Measurements from ENCODE around the gene DNAH6. TPM values are rescaled to one million over a fixed set of nuclear protein-coding genes. Genes with fewer than 3 reads are reported as not detected.

The DNAH6 gene
- total RNA-seq, 1 experiment from 2014 or later = 0.26 TPM

GRCh38 chr2:84636080-84636971 lies 120.0 kb downstream of the DNAH6 start:
- Histone ChIP-seq H2BK20ac (ENCODE audit: low read depth, low read length, poor library complexity, severe bottlenecking) (no peak overlapping the region), H4K8ac (replicated peaks; ENCODE audit: insufficient read length, low read depth, low read length) (no peak overlapping the region), H3T11ph (ENCODE audit: low read length) (no peak overlapping the region), H2BK120ac (ENCODE audit: low read depth, low read length, poor library complexity, severe bottlenecking) (no peak overlapping the region), H3K56ac (ENCODE audit: insufficient read length, low read depth, low read length) (no peak overlapping the region), H2BK12ac (ENCODE audit: insufficient read length, low read depth, low read length) (no peak overlapping the region), H3K18ac (ENCODE audit: insufficient read length, low read depth, low read length) (no peak overlapping the region), H3K9me3 (ENCODE audit: control insufficient read depth, low read depth, low read length) (no peaks in the 10 kb centered on the region), H3K79me1 (ENCODE audit: insufficient read depth, low read depth, low read length, poor library complexity, severe bottlenecking) (no peaks in the 10 kb centered on the region), H3K27me3 (ENCODE audit: insufficient read depth, low read length) (no peaks in the 10 kb centered on the region), H3K27ac (ENCODE audit: insufficient read length, low read depth, low read length) (no peak overlapping the region), H2BK15ac (ENCODE audit: low read depth, low read length) (no peak overlapping the region), H3K23ac (ENCODE audit: insufficient read length, low read depth, low read length) (no peak overlapping the region), H2AK5ac (ENCODE audit: insufficient read length, low read length) (no peak overlapping the region), H4K5ac (ENCODE audit: insufficient read length, low read depth, low read length) (no peak overlapping the region), H3K9ac (ENCODE audit: extremely low read depth, insufficient read length, low read length) (no peak overlapping the region), H4K91ac (ENCODE audit: insufficient read length, low read depth, low read length) (no peak overlapping the region), H4K20me1 (ENCODE audit: control insufficient read depth, insufficient read depth, insufficient read length) (no peaks in the 10 kb centered on the region), H3K4me1 (ENCODE audit: insufficient read depth, low read length) (no peaks in the 10 kb centered on the region), H2BK5ac (ENCODE audit: insufficient read length, low read length) (no peak overlapping the region), H3K79me2 (ENCODE audit: insufficient read depth, low read length) (no peaks in the 10 kb centered on the region), H3K23me2 (ENCODE audit: insufficient read length, low read depth, low read length, poor library complexity, severe bottlenecking) (no peaks in the 10 kb centered on the region), H2AFZ (ENCODE audit: low read length) (no peak overlapping the region), H3K4ac (ENCODE audit: low read depth, low read length) (no peak overlapping the region; the same call in 1 of the 2 replicates), H3K4me2 (ENCODE audit: insufficient read depth, insufficient read length, low read length) (no peak overlapping the region), H3K14ac (ENCODE audit: insufficient read depth, low read length) (no peak overlapping the region)
- peaks cover 15% of the 10 kb centered on the region for H3K27me3 Mint-ChIP-seq (ENCODE audit: low read depth)
- no peaks in the 10 kb centered on the region for H3K9me3 Mint-ChIP-seq
- TF ChIP-seq, protein P1, sequence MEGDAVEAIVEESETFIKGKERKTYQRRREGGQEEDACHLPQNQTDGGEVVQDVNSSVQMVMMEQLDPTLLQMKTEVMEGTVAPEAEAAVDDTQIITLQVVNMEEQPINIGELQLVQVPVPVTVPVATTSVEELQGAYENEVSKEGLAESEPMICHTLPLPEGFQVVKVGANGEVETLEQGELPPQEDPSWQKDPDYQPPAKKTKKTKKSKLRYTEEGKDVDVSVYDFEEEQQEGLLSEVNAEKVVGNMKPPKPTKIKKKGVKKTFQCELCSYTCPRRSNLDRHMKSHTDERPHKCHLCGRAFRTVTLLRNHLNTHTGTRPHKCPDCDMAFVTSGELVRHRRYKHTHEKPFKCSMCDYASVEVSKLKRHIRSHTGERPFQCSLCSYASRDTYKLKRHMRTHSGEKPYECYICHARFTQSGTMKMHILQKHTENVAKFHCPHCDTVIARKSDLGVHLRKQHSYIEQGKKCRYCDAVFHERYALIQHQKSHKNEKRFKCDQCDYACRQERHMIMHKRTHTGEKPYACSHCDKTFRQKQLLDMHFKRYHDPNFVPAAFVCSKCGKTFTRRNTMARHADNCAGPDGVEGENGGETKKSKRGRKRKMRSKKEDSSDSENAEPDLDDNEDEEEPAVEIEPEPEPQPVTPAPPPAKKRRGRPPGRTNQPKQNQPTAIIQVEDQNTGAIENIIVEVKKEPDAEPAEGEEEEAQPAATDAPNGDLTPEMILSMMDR (conservative IDR thresholded peaks at IDR 0.05) = no peak
- no peak overlapping the region for H3K4me3 Mint-ChIP-seq
- no peaks in the 10 kb centered on the region for H3K36me3 Mint-ChIP-seq (ENCODE audit: insufficient read depth in 1 of 3, low read depth in 3 of 3)
- DNase-seq = no peak
- no CpG with 5 or more reads among the region's 2 CpGs for WGBS (ENCODE audit: extremely low coverage, insufficient read length, low lambda C conversion rate)
- H3K4me1 Mint-ChIP-seq = no peaks in the 10 kb centered on the region
- H3K27ac Mint-ChIP-seq = no peak overlapping the region
